H9 (cell line): Measurements from ENCODE around the gene GPR12. TPM values are rescaled to one million over a fixed set of nuclear protein-coding genes. Genes with fewer than 3 reads are reported as not detected.

Source experiments
- DNase-seq: peaks from one replicate; pipeline ENCODE4 v3.0.0-alpha.2; 2017
- H2AFZ ChIP-seq: one replicate; pipeline ENCODE4 v1.6.1; 2013; ENCODE audit warnings: mild to moderate bottlenecking, low read length, control low read depth, moderate library complexity
- H2AK5ac ChIP-seq: 2 replicates; pipeline ENCODE4 v1.6.1; 2013; ENCODE audit warnings: low read length, control low read depth, mixed read lengths; ENCODE audit not compliant: insufficient read length
- H2BK120ac ChIP-seq: one replicate; pipeline ENCODE4 v1.6.1; 2013; ENCODE audit warnings: low read depth, mild to moderate bottlenecking, low read length, control low read depth, inconsistent platforms; ENCODE audit not compliant: poor library complexity, severe bottlenecking
- H2BK12ac ChIP-seq: 2 replicates; pipeline ENCODE4 v1.6.1; 2013; ENCODE audit warnings: low read length, control low read depth, mixed read lengths, low read depth; ENCODE audit not compliant: insufficient read length
- H2BK15ac ChIP-seq: 2 replicates; pipeline ENCODE4 v1.6.1; 2013; ENCODE audit warnings: low read depth, low read length, control low read depth
- H2BK20ac ChIP-seq: one replicate; pipeline ENCODE4 v1.6.1; 2013; ENCODE audit warnings: low read depth, mild to moderate bottlenecking, low read length, control low read depth, inconsistent platforms; ENCODE audit not compliant: poor library complexity, severe bottlenecking
- H2BK5ac ChIP-seq: 2 replicates; pipeline ENCODE4 v1.6.1; 2013; ENCODE audit warnings: low read length, control low read depth, mixed read lengths; ENCODE audit not compliant: insufficient read length
- H3K14ac ChIP-seq: 2 replicates; pipeline ENCODE4 v1.6.1; 2013; ENCODE audit warnings: low read length, control low read depth; ENCODE audit not compliant: insufficient read depth
- H3K18ac ChIP-seq: 2 replicates; pipeline ENCODE4 v1.6.1; 2013; ENCODE audit warnings: low read depth, mild to moderate bottlenecking, mixed read lengths, low read length, control low read depth; ENCODE audit not compliant: insufficient read length
- H3K23ac ChIP-seq: 2 replicates; pipeline ENCODE4 v1.6.1; 2013; ENCODE audit warnings: low read length, control low read depth, mixed read lengths, low read depth; ENCODE audit not compliant: insufficient read length
- H3K23me2 ChIP-seq: 2 replicates; pipeline ENCODE4 v1.6.1; 2013; ENCODE audit warnings: low read depth, mild to moderate bottlenecking, mixed read lengths, low read length, control low read depth; ENCODE audit not compliant: insufficient read length, poor library complexity, severe bottlenecking
- H3K27ac ChIP-seq: 2 replicates; pipeline ENCODE4 v1.5.1; 2013; ENCODE audit warnings: low read length, control low read depth, mixed read lengths, low read depth; ENCODE audit not compliant: insufficient read length
- H3K27me3 ChIP-seq: 2 replicates; pipeline ENCODE4 v1.6.1; 2013; ENCODE audit warnings: low read length, control low read depth, inconsistent platforms; ENCODE audit not compliant: insufficient read depth
- H3K4ac ChIP-seq: 2 replicates; pipeline ENCODE4 v1.6.1; 2013; ENCODE audit warnings: low read depth, mild to moderate bottlenecking, control low read depth, inconsistent platforms, low read length, moderate library complexity
- H3K4me1 ChIP-seq: 2 replicates; pipeline ENCODE4 v1.6.1; 2013; ENCODE audit warnings: low read length, control low read depth, inconsistent platforms; ENCODE audit not compliant: insufficient read depth
- H3K4me2 ChIP-seq: 2 replicates; pipeline ENCODE4 v1.6.1; 2013; ENCODE audit warnings: low read length, control low read depth, mixed read lengths; ENCODE audit not compliant: insufficient read length, insufficient read depth
- H3K56ac ChIP-seq: 2 replicates; pipeline ENCODE4 v1.6.1; 2013; ENCODE audit warnings: low read depth, mild to moderate bottlenecking, mixed read lengths, low read length, control low read depth; ENCODE audit not compliant: insufficient read length
- H3K79me1 ChIP-seq: 2 replicates; pipeline ENCODE4 v1.6.1; 2013; ENCODE audit warnings: low read depth, mild to moderate bottlenecking, moderate library complexity, low read length, control low read depth, inconsistent platforms; ENCODE audit not compliant: insufficient read depth, poor library complexity, severe bottlenecking
- H3K79me2 ChIP-seq: 2 replicates; pipeline ENCODE4 v1.6.1; 2013; ENCODE audit warnings: low read length, control low read depth, inconsistent platforms; ENCODE audit not compliant: insufficient read depth
- H3K9ac ChIP-seq: 2 replicates; pipeline ENCODE4 v1.6.1; 2013; ENCODE audit warnings: low read length, control low read depth, mixed read lengths; ENCODE audit not compliant: insufficient read length; ENCODE audit errors: extremely low read depth
- H3K9me3 ChIP-seq: one replicate; pipeline ENCODE4 v1.6.1; 2013; ENCODE audit warnings: low read depth, low read length, inconsistent platforms; ENCODE audit not compliant: control insufficient read depth
- H3T11ph ChIP-seq: one replicate; pipeline ENCODE4 v1.6.1; 2013; ENCODE audit warnings: mild to moderate bottlenecking, low read length, control low read depth, inconsistent platforms
- H4K20me1 ChIP-seq: one replicate; pipeline ENCODE4 v1.6.1; 2013; ENCODE audit not compliant: control insufficient read depth, insufficient read length, insufficient read depth
- H4K5ac ChIP-seq: 2 replicates; pipeline ENCODE4 v1.6.1; 2013; ENCODE audit warnings: low read depth, mild to moderate bottlenecking, mixed read lengths, low read length, control low read depth; ENCODE audit not compliant: insufficient read length
- H4K8ac ChIP-seq: replicated peaks from 2 replicates; pipeline ENCODE4 v1.6.1; 2013; ENCODE audit warnings: low read length, control low read depth, mixed read lengths, low read depth; ENCODE audit not compliant: insufficient read length
- H4K91ac ChIP-seq: 2 replicates; pipeline ENCODE4 v1.6.1; 2013; ENCODE audit warnings: low read depth, mild to moderate bottlenecking, moderate library complexity, mixed read lengths, low read length, control low read depth; ENCODE audit not compliant: insufficient read length
- H3K27ac Mint-ChIP-seq, 3 experiments: 2 replicates in 2 of 3; 3 replicates in 1 of 3; pipeline ENCODE4 v1.8.0; 2020 to 2021; ENCODE audit warnings: mixed read lengths in 3 of 3, mild to moderate bottlenecking in 1 of 3, moderate library complexity in 1 of 3
- H3K27me3 Mint-ChIP-seq: 2 replicates; pipeline ENCODE4 v1.8.0; 2021; ENCODE audit warnings: low read depth, mild to moderate bottlenecking, moderate library complexity, mixed read lengths
- H3K36me3 Mint-ChIP-seq, 3 experiments: 2 replicates in 2 of 3; 3 replicates in 1 of 3; pipeline ENCODE4 v1.8.0; 2020 to 2021; ENCODE audit warnings: low read depth in 3 of 3, mixed read lengths in 3 of 3; ENCODE audit not compliant: insufficient read depth in 1 of 3
- H3K4me1 Mint-ChIP-seq, 2 experiments: 2 replicates each; pipeline ENCODE4 v1.8.0; 2020; ENCODE audit warnings: mixed read lengths in 2 of 2
- H3K4me3 Mint-ChIP-seq, 2 experiments: 2 replicates in 1 of 2; 3 replicates in 1 of 2; pipeline ENCODE4 v1.8.0; 2020 to 2021; ENCODE audit warnings: mild to moderate bottlenecking in 2 of 2, mixed read lengths in 2 of 2, moderate library complexity in 1 of 2
- H3K9me3 Mint-ChIP-seq, 2 experiments: 2 replicates in 1 of 2; 3 replicates in 1 of 2; pipeline ENCODE4 v1.8.0; 2020; ENCODE audit warnings: mild to moderate bottlenecking in 2 of 2, mixed read lengths in 2 of 2, moderate library complexity in 1 of 2
- WGBS: extraction: QIAGEN DNeasy Blood & Tissue Kit; methylation state at CpG from one replicate; pipeline ENCODE4 v1.1.7; 2013; ENCODE audit warnings: missing lambda C conversion rate, low lambda C conversion rate, mixed read lengths; ENCODE audit not compliant: insufficient read length; ENCODE audit errors: extremely low coverage; 5-methylcytosine and 5-hydroxymethylcytosine counted together
- total RNA-seq: library from RNA; stranded (reverse); gene quantifications from 2 replicates; pipeline ENCODE4 v1.2.1, GENCODE V29; 2021
- TF ChIP-seq, protein P1 (sequence below): fragments of 200-600 bp; sonication (generic); conservative IDR thresholded peaks from 3 replicates; pipeline ENCODE4 v1.8.0; 2021; ENCODE audit warnings: antibody characterized with exemption, mild to moderate bottlenecking

The GPR12 gene
- total RNA-seq, 1 experiment from 2014 or later = not detected

GRCh38 chr13:26749905-26750304, 10.7 kb downstream of the GPR12 start:
- no peak overlapping the region for H4K8ac ChIP-seq
- H3K4ac ChIP-seq = no peak overlapping the region
- Mint-ChIP-seq H3K4me1 (peaks cover 4 to 9% of the 10 kb centered on the region in 2 experiments), H3K9me3 (no peaks in the 10 kb centered on the region; a peak in 1 of 5 replicates), H3K36me3 (no peaks in the 10 kb centered on the region), H3K4me3 (no peak overlapping the region), H3K27me3 (peaks cover 32% of the 10 kb centered on the region), H3K27ac (no peak overlapping the region)
- H3T11ph ChIP-seq = no peak overlapping the region
- H3K14ac ChIP-seq = no peak overlapping the region
- WGBS = no CpG with 5 or more reads among the region's 3 CpGs
- H4K91ac ChIP-seq = no peak overlapping the region
- H2BK15ac ChIP-seq = no peak overlapping the region
- H3K9ac ChIP-seq = no peak overlapping the region
- no peak for DNase-seq
- no peak overlapping the region for H3K18ac ChIP-seq
- H3K27ac ChIP-seq = no peak overlapping the region
- no peak overlapping the region for H3K56ac ChIP-seq
- no peaks in the 10 kb centered on the region for H3K4me1 ChIP-seq
- H4K20me1 ChIP-seq = no peaks in the 10 kb centered on the region
- no peaks in the 10 kb centered on the region for H3K79me2 ChIP-seq
- no peak overlapping the region for H2BK120ac ChIP-seq
- H2BK12ac ChIP-seq = no peak overlapping the region
- TF ChIP-seq, protein P1, sequence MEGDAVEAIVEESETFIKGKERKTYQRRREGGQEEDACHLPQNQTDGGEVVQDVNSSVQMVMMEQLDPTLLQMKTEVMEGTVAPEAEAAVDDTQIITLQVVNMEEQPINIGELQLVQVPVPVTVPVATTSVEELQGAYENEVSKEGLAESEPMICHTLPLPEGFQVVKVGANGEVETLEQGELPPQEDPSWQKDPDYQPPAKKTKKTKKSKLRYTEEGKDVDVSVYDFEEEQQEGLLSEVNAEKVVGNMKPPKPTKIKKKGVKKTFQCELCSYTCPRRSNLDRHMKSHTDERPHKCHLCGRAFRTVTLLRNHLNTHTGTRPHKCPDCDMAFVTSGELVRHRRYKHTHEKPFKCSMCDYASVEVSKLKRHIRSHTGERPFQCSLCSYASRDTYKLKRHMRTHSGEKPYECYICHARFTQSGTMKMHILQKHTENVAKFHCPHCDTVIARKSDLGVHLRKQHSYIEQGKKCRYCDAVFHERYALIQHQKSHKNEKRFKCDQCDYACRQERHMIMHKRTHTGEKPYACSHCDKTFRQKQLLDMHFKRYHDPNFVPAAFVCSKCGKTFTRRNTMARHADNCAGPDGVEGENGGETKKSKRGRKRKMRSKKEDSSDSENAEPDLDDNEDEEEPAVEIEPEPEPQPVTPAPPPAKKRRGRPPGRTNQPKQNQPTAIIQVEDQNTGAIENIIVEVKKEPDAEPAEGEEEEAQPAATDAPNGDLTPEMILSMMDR = no peak
- H3K79me1 ChIP-seq = no peaks in the 10 kb centered on the region
- H3K23ac ChIP-seq = no peak overlapping the region
- no peak overlapping the region for H3K4me2 ChIP-seq
- H3K23me2 ChIP-seq = no peaks in the 10 kb centered on the region
- H2BK5ac ChIP-seq = no peak overlapping the region
- H2AFZ ChIP-seq = no peak overlapping the region
- no peak overlapping the region for H2AK5ac ChIP-seq
- no peak overlapping the region for H4K5ac ChIP-seq
- H3K9me3 ChIP-seq = no peaks in the 10 kb centered on the region
- H3K27me3 ChIP-seq = no peaks in the 10 kb centered on the region
- no peak overlapping the region for H2BK20ac ChIP-seq
